ENCODE measurements around the gene ADGRA1.

- TF ChIP-seq CTCF (IDR thresholded peaks at IDR 0.05; ENCODE audit: low read length) (no peak), EZH2phosphoT487 (IDR thresholded peaks at IDR 0.05; ENCODE audit: low read length) (no peak)
Measured at GRCh38 chr10:133143546-133143945, 55.8 kb downstream of the ADGRA1 start.

All from MM.1S (cell line).